Measurements from ENCODE around the gene RAPH1. TPM values are rescaled to one million over a fixed set of nuclear protein-coding genes. Genes with fewer than 3 reads are reported as not detected.

Gene RAPH1
- total RNA-seq, 1 experiment from 2014 or later, result 31.4 TPM

GRCh38 chr2:203574824-203575223, 39.7 kb upstream of the RAPH1 start:
- H3K27me3 ChIP-seq (ENCODE audit: control insufficient read depth, insufficient read depth, low read length), result no peaks in the 10 kb centered on the region
- in situ Hi-C loops (cut with HindIII; ENCODE audit: low pct_unique_long_range_greater_than_20kb, low sequenced_read_pairs), result no loop called here
- intact Hi-C loops (cut with micrococcal nuclease; ENCODE audit: unreplicated experiment), result no loop called here
- no peak for ATAC-seq
- no TSS peak for BruUV-seq (replicated peaks)
- no peak overlapping the region for H3K27ac ChIP-seq (ENCODE audit: low read length)
- H3K9me3 ChIP-seq (ENCODE audit: control insufficient read depth, insufficient read depth, low read depth, low read length), result no peaks in the 10 kb centered on the region
- H3K4me3 ChIP-seq (ENCODE audit: low read depth in 2 of 2, low read length in 2 of 2), result no peak overlapping the region
- H3K4me1 ChIP-seq (ENCODE audit: control insufficient read depth, insufficient read depth, low read length), result no peaks in the 10 kb centered on the region
- H3K36me3 ChIP-seq (ENCODE audit: control insufficient read depth, insufficient read depth, low read length), result no peaks in the 10 kb centered on the region
- ChIA-PET CTCF (no interaction called here), POLR2A (no interaction called here)
- TF ChIP-seq CTCF (IDR thresholded peaks at IDR 0.05) (no peak), SIN3A (IDR thresholded peaks at IDR 0.05; ENCODE audit: borderline replicate concordance, insufficient read depth, low read depth, low read length) (no peak), REST (IDR thresholded peaks at IDR 0.05; ENCODE audit: insufficient read depth in 1 of 2, low read depth in 2 of 2, low read length in 1 of 2) (no peak), TCF7L2 (IDR thresholded peaks at IDR 0.05; ENCODE audit: low read depth, low read length) (no peak), POLR2AphosphoS5 (IDR thresholded peaks at IDR 0.05; ENCODE audit: low read depth, low read length) (no peak)
- DNase-seq (ENCODE audit: low read depth, low spot score), result no peak

GRCh38 chr2:203572316-203572715, 37.2 kb upstream of the RAPH1 start:
- Histone ChIP-seq H3K4me1 (ENCODE audit: control insufficient read depth, insufficient read depth, low read length) (no peaks in the 10 kb centered on the region), H3K36me3 (ENCODE audit: control insufficient read depth, insufficient read depth, low read length) (no peaks in the 10 kb centered on the region), H3K4me3 (ENCODE audit: low read depth in 2 of 2, low read length in 2 of 2) (no peak overlapping the region), H3K27ac (ENCODE audit: low read length) (no peak overlapping the region), H3K27me3 (ENCODE audit: control insufficient read depth, insufficient read depth, low read length) (no peaks in the 10 kb centered on the region; the same call in 1 of the 2 replicates), H3K9me3 (ENCODE audit: control insufficient read depth, insufficient read depth, low read depth, low read length) (no peaks in the 10 kb centered on the region)
- in situ Hi-C loops (cut with HindIII; ENCODE audit: low pct_unique_long_range_greater_than_20kb, low sequenced_read_pairs) (no loop called here), intact Hi-C loops (cut with micrococcal nuclease; ENCODE audit: unreplicated experiment) (no loop called here)
- ChIA-PET POLR2A (no interaction called here), CTCF (no interaction called here)
- BruUV-seq (replicated peaks), result no TSS peak
- TF ChIP-seq REST (IDR thresholded peaks at IDR 0.05; ENCODE audit: insufficient read depth in 1 of 2, low read depth in 2 of 2, low read length in 1 of 2), result no peak
- TF ChIP-seq CTCF (IDR thresholded peaks at IDR 0.05), result no peak
- no peak for TF ChIP-seq SIN3A (IDR thresholded peaks at IDR 0.05; ENCODE audit: borderline replicate concordance, insufficient read depth, low read depth, low read length)
- no peak for TF ChIP-seq POLR2AphosphoS5 (IDR thresholded peaks at IDR 0.05; ENCODE audit: low read depth, low read length)
- TF ChIP-seq TCF7L2 (IDR thresholded peaks at IDR 0.05; ENCODE audit: low read depth, low read length), result no peak
- ATAC-seq (no peak), DNase-seq (ENCODE audit: low read depth, low spot score) (no peak)

Measured in Panc1 (cell line).